ENCODE measurements around the gene AFDN.

Gene AFDN

GRCh38 chr6:167819576-167819975 is 7.1 kb upstream of the AFDN start:
- DNase-seq: no peak

DNA sequence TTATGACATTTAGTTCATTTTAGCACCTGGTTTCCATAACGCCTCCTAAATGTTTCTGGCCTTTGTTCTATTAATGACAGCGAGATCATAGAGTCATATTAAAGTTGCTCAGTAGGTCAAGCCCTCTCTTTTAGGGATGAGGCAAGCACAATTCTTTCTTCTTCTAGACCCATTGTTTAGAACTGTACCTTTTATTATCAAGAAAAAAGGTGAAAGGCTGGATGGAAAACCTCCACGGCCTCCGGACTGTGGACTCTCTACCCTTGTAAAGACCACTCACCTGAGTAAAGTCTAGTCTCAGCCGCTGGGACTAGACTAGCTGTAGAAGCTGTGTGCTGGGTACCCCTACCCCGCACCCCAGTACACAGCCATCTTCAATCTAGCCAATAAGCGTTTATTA is 6.0 kb upstream of the AFDN start:
- DNase-seq: no peak

- DNase-seq: no peak
These were observed 1.9 kb upstream of the AFDN start for GRCh38 chr6:167824591-167825331.

- DNase-seq: peak; percentile 21
These were observed 1.1 kb upstream of the AFDN start for GRCh38 chr6:167825332-167826229.

DNA sequence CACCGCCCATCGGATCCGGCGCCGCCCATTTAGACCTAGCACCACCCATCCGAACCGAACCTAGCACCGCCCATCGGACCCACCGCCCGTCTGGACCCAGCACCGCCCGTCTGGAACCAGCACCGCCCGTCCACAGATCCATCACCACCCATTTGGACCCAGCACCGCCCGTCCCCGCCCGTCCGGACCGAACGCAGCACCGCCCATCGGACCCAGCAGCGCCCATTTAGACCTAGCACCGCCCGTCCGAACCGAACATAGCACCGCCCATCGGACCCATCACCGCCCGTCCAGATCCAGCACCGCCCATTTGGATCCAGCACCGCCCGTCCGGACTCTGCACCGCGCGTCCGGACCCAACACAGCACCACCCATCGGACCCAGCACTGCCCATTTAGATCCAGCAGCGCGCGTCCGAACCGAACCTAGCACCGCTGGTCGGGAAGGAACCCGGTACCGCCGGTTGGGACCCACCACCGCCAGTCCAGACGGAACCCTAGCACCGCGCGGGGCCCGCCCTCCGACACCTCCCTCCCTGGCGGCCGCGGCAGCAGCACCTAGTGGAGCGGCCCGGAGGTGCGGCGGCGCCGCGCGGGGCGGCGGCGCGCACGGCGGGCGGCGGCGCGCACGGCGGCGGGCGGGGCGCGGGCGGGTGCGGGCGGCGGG is 348 bp upstream of the AFDN start:
- peak; percentile 61 for DNase-seq

DNA sequence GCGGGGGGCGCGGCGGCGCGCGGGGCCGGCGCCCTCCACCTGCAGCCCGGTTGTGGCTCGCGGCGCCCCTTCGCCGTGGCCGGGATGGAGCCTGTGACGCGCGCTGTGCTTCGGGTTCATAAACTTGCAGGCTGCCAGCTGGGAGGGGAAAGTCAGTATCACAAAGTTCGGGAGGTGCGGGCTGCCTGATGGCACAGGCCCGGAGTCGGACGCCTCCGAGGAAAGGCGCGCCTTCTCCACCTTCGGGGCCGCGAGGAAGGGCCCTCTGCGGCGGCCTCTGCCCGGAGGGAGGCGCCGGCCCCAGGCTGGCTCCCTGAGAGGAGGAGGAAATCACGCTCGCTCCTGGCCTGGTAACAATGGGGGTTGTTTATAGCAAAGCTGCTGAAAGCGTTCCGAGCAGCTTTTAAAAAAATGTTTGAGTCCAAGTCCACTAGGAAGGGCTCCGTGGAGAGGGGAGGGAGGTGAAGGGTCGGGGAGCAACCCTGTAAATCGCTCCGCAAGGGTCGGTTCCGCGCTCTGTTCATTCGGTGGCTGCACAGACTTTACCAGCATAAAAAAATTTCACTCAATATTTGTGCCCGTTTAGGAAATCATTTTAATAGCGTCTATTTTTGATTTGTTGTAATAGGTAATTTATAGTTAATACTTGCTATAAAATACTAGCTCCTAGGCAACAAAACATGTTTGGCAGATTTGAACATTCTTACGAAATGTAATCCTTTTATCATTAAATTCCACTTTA is 1.0 kb downstream of the AFDN start:
- DNase-seq: peak; percentile 25

DNA sequence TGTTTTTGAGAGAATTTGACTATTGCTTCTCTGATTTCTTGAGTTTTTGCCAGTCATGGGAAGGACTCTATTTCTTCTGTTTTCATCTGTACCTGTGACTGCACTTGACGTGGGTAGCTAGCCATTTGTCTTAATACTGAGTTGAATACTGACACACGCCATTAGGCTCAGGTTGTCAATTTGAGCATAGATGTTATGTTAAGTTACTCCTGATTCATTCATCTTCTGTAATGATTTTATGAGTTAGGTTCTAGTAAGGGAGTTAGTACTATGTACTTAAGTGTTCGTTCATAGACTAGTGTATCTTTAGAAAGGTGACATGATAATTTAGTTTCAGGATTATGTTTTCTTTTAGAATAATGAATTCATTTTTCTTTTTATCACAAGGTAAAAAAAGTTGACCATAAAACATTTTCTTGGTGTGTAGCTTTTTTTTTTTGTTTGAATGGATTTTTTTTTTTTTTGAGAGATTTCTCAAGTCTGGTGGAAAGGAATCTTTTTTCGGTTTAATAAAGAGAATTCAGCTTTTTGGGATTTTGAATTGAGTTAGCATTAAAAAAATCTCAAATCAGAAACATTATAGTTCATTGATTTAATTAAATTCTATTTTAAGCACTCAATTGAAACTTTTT is 1.7 kb downstream of the AFDN start:
- DNase-seq: no peak

GRCh38 chr6:167829513-167829912 is 2.8 kb downstream of the AFDN start:
- DNase-seq: no peak

DNA sequence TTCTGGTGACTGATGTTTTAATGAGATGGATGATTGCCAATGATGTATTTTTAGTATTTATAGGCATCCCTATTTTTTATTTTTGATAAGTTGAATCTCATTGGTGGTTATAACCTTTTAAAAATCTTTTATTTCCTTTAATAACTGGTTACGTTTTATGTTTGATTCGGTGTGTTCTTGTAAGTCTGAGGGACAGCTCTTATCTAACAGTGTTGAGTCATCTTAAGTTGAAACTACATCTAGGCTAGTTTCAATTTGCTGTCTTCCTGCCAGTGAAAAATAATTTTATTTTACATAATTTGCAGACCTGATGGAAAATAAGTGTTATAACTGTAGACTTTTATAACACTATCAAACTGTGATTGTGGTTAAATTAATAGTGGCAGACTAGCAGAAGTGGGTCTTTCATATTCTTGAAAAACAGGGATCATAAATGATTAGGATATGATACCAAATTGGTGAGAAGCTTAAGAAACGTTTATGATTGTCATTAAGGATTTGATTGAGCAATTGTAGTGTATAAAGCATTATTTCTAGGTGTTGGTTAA is 4.6 kb downstream of the AFDN start:
- no peak for DNase-seq

- DNase-seq: no peak
These were observed 6.0 kb downstream of the AFDN start for GRCh38 chr6:167832497-167833395.

- DNase-seq: no peak
These were observed 6.7 kb downstream of the AFDN start for GRCh38 chr6:167833396-167833763.

GRCh38 chr6:167835260-167835659 is 8.5 kb downstream of the AFDN start:
- DNase-seq: no peak

DNA sequence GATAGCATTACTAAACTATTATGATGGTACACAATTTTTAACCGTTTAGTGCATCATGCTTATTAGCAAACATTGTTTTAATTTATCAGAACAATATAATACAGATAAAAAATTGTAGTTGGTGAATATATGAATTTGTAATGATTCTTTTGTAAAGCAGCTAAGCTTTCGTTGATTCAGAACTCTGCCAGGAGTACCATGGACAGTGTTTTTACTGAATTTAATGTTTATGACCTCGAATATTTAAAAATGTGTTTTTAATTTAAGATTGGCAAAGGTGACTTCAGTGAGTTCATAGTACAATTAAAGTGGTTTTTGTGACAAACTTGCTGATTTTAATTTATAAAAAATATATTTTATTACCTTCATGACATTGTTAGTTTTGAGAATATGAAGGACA is 10.0 kb downstream of the AFDN start:
- no peak for DNase-seq

- no peak for DNase-seq
These were observed 11.6 kb downstream of the AFDN start for GRCh38 chr6:167838207-167838748.

DNA sequence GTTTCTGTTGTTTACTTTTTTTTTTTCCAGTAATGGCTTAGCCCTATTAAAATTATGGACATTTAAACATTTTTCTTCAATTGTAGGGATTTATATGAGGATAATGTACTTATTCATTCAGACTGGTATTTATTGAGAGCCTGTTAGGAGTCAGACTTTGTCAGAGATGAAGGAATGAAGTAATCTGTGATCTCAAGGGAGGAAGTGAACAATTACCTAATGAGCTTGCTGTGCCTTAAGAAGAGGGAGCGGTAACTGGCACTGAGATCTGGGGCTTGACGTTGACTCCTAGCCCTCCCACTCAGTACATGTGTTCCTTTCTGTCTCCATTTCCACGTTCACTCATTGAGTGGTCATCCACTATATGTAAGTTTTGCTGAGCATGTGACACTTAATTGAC is 12.6 kb downstream of the AFDN start:
- no peak for DNase-seq

- no peak for DNase-seq
These were observed 13.0 kb downstream of the AFDN start for GRCh38 chr6:167839755-167840154.

DNA sequence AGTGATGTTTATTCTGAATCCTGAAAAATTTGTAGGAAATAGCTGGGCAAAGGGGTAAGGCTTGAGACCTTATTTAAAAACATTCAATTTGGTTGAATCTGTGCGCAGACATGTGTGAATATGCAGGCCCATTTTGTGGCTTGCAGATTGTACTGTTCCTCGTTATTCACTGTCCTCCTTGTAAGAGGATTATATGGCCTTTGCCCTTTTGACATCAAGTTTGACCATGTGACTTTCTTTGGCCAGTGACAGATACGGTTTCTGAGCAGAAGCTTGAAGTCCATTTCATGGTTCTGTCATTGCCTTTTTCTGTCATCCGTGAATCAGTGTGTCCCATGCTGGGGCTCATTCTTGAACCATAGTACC is 13.4 kb downstream of the AFDN start:
- DNase-seq: no peak

DNA sequence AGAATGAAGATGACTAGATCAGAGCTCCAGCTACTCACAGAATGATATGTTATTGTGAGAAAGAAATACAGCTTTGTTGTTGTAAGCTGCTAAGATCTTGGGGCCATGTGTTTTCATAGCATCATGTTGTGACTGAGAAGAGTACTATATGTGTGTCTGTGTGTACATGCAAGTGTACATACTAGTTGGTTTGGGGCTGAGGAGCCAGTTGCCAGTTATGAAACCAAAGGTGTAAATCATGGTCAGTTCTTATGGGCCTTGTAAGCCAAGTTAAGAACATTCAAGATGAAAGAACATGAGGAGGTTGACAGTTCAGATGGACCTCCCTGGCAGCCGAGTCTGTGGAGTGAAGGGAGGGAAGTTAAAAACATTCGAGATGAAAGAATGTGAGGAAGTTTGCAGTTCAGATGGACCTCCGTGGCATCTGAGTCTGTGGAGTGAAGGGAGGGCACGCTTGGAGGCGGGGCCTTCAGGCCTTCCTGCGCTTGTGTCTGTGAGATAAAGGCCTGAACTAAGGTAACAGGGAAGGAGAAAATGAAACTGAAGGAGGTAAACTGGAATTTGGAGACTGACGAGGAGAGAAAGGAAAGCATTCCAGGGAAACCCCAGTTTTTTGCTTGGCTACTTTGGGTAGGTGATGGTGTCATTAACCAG is 13.9 kb downstream of the AFDN start:
- DNase-seq: no peak

- DNase-seq: no peak
These were observed 15.3 kb downstream of the AFDN start for GRCh38 chr6:167841981-167842380.

GRCh38 chr6:167842457-167842856 is 15.7 kb downstream of the AFDN start:
- no peak for DNase-seq

Measured in T-helper 9 cell (primary cell).